Activated T-helper 2 cell treated with anti-CD3 and anti-CD28 coated beads, Interferon-gamma antibody, Interleukin-2, Interleukin-4, amounts not matched to agents 10 μg/mL and 5 μg/mL and 100 μg/mL, durations not matched to agents 14 hours and 24 hours and 36 hours (primary cell): ENCODE data around the gene NAE1. TPM values are rescaled to one million over a fixed set of nuclear protein-coding genes. Genes with fewer than 3 reads are reported as not detected.

Experiments
- DNase-seq: peaks from one replicate; pipeline ENCODE4 v3.0.0; 2021; ENCODE audit warnings: low spot score
- H3K27ac Mint-ChIP-seq: one replicate; pipeline ENCODE4 v1.8.0; 2021; ENCODE audit warnings: mixed read lengths
- H3K27me3 Mint-ChIP-seq: one replicate; pipeline ENCODE4 v1.8.0; 2021; ENCODE audit warnings: low read depth, mixed read lengths
- H3K36me3 Mint-ChIP-seq: one replicate; pipeline ENCODE4 v1.8.0; 2021; ENCODE audit warnings: low read depth, mixed read lengths
- H3K4me1 Mint-ChIP-seq: one replicate; pipeline ENCODE4 v1.8.0; 2021; ENCODE audit warnings: low read depth, mixed read lengths
- H3K4me3 Mint-ChIP-seq: one replicate; pipeline ENCODE4 v1.8.0; 2021; ENCODE audit warnings: low read depth, mild to moderate bottlenecking, moderate library complexity, mixed read lengths
- H3K9me3 Mint-ChIP-seq: one replicate; pipeline ENCODE4 v1.8.0; 2021; ENCODE audit warnings: mixed read lengths
- intact Hi-C: fragments of 100-400 bp; cut with micrococcal nuclease; formaldehyde crosslinking; loops from one replicate; pipeline ENCODE4 v1.15.1; 2023
- total RNA-seq: library from RNA; stranded (reverse); gene quantifications from 2 replicates; pipeline ENCODE4 v1.2.3, GENCODE V29; 2022

Gene NAE1
- total RNA-seq, 1 donor from 2014 or later = 123 TPM

GRCh38 chr16:66847533-66848067, 16.8 kb upstream of the NAE1 start:
- no peaks in the 10 kb centered on the region for H3K9me3 Mint-ChIP-seq
- no peaks in the 10 kb centered on the region for H3K36me3 Mint-ChIP-seq
- no peak overlapping the region for H3K4me3 Mint-ChIP-seq
- H3K27me3 Mint-ChIP-seq = peaks cover 28% of the 10 kb centered on the region
- H3K4me1 Mint-ChIP-seq = peaks cover 22% of the 10 kb centered on the region
- intact Hi-C loops = no loop called here
- peak overlapping the region; percentile 29 for H3K27ac Mint-ChIP-seq
- DNase-seq = no peak

GRCh38 chr16:66846831-66847230, 16.1 kb upstream of the NAE1 start:
- H3K4me1 Mint-ChIP-seq = peaks cover 22% of the 10 kb centered on the region
- H3K27me3 Mint-ChIP-seq = peaks cover 30% of the 10 kb centered on the region
- intact Hi-C loops = no loop called here

GRCh38 chr16:66846266-66846665, 15.5 kb upstream of the NAE1 start:
- Mint-ChIP-seq H3K27ac (no peak overlapping the region), H3K4me3 (no peak overlapping the region), H3K9me3 (no peaks in the 10 kb centered on the region), H3K36me3 (no peaks in the 10 kb centered on the region), H3K27me3 (peaks cover 30% of the 10 kb centered on the region), H3K4me1 (peaks cover 22% of the 10 kb centered on the region)
- DNase-seq = no peak
- intact Hi-C loops = no loop called here

More at GRCh38 chr16:66846831-66847230, 16.1 kb upstream of the NAE1 start:
- Mint-ChIP-seq H3K4me3 (no peak overlapping the region), H3K27ac (no peak overlapping the region), H3K9me3 (no peaks in the 10 kb centered on the region), H3K36me3 (no peaks in the 10 kb centered on the region)
- no peak for DNase-seq

- Mint-ChIP-seq H3K36me3 (no peaks in the 10 kb centered on the region), H3K4me1 (peaks cover 22% of the 10 kb centered on the region), H3K4me3 (no peak overlapping the region), H3K27me3 (peaks cover 30% of the 10 kb centered on the region), H3K27ac (no peak overlapping the region), H3K9me3 (no peaks in the 10 kb centered on the region)
- DNase-seq = no peak
- intact Hi-C loops = no loop called here
These were observed 15.0 kb upstream of the NAE1 start for GRCh38 chr16:66845791-66846221.

GRCh38 chr16:66845080-66845410, 14.3 kb upstream of the NAE1 start:
- peaks cover 30% of the 10 kb centered on the region for H3K27me3 Mint-ChIP-seq
- DNase-seq = no peak
- intact Hi-C loops = no loop called here
- H3K4me3 Mint-ChIP-seq = peak overlapping the region; percentile 18
- no peaks in the 10 kb centered on the region for H3K9me3 Mint-ChIP-seq
- H3K36me3 Mint-ChIP-seq = no peaks in the 10 kb centered on the region
- peaks cover 22% of the 10 kb centered on the region for H3K4me1 Mint-ChIP-seq
- no peak overlapping the region for H3K27ac Mint-ChIP-seq

- Mint-ChIP-seq H3K9me3 (no peaks in the 10 kb centered on the region), H3K27me3 (peaks cover 33% of the 10 kb centered on the region), H3K4me3 (peak within 1 kb of the TSS; percentile 70), H3K27ac (no peak within 1 kb of the TSS), H3K36me3 (no peaks in the 10 kb centered on the region), H3K4me1 (peaks cover 22% of the 10 kb centered on the region)
- intact Hi-C loops = no loop called here
- no peak for DNase-seq
These were observed 13.7 kb upstream of the NAE1 start, which contains the start of gene CA7 for GRCh38 chr16:66844342-66845079. TSS of gene CA7 (plus strand) at chr16:66844414. CDS start at chr16:66844488, 74 bp downstream.

- no peak for DNase-seq
- no peak overlapping the region for H3K27ac Mint-ChIP-seq
These were observed 13.2 kb upstream of the NAE1 start for GRCh38 chr16:66844009-66844341.

GRCh38 chr16:66843191-66843590, 12.4 kb upstream of the NAE1 start:
- Mint-ChIP-seq H3K27ac (no peak overlapping the region), H3K4me3 (no peak overlapping the region), H3K9me3 (no peaks in the 10 kb centered on the region), H3K36me3 (no peaks in the 10 kb centered on the region), H3K27me3 (peaks cover 45% of the 10 kb centered on the region), H3K4me1 (peaks cover 18% of the 10 kb centered on the region)
- intact Hi-C loops = no loop called here
- no peak for DNase-seq

More at GRCh38 chr16:66844009-66844341, 13.2 kb upstream of the NAE1 start:
- no peaks in the 10 kb centered on the region for H3K9me3 Mint-ChIP-seq
- peak overlapping the region; percentile 70 for H3K4me3 Mint-ChIP-seq
- H3K36me3 Mint-ChIP-seq = no peaks in the 10 kb centered on the region
- peaks cover 37% of the 10 kb centered on the region for H3K27me3 Mint-ChIP-seq
- intact Hi-C loops = no loop called here
- H3K4me1 Mint-ChIP-seq = peaks cover 22% of the 10 kb centered on the region

GRCh38 chr16:66842765-66843164, 12.0 kb upstream of the NAE1 start:
- H3K27ac Mint-ChIP-seq = no peak overlapping the region
- no peak for DNase-seq
- H3K36me3 Mint-ChIP-seq = no peaks in the 10 kb centered on the region
- intact Hi-C loops = no loop called here
- H3K4me1 Mint-ChIP-seq = peaks cover 13% of the 10 kb centered on the region
- no peaks in the 10 kb centered on the region for H3K9me3 Mint-ChIP-seq
- no peak overlapping the region for H3K4me3 Mint-ChIP-seq
- peaks cover 46% of the 10 kb centered on the region for H3K27me3 Mint-ChIP-seq

GRCh38 chr16:66841366-66841765, 10.6 kb upstream of the NAE1 start:
- H3K4me1 Mint-ChIP-seq = peaks cover 6% of the 10 kb centered on the region
- H3K4me3 Mint-ChIP-seq = no peak overlapping the region
- peaks cover 43% of the 10 kb centered on the region for H3K27me3 Mint-ChIP-seq
- H3K36me3 Mint-ChIP-seq = no peaks in the 10 kb centered on the region
- no peak overlapping the region for H3K27ac Mint-ChIP-seq
- intact Hi-C loops = no loop called here
- DNase-seq = no peak
- H3K9me3 Mint-ChIP-seq = no peaks in the 10 kb centered on the region

GRCh38 chr16:66840883-66841282, 10.1 kb upstream of the NAE1 start:
- DNase-seq = no peak
- Mint-ChIP-seq H3K36me3 (no peaks in the 10 kb centered on the region), H3K27ac (no peak overlapping the region), H3K4me3 (no peak overlapping the region), H3K4me1 (peaks cover 2% of the 10 kb centered on the region), H3K27me3 (peaks cover 39% of the 10 kb centered on the region), H3K9me3 (no peaks in the 10 kb centered on the region)
- intact Hi-C loops = no loop called here

- Mint-ChIP-seq H3K27me3 (peaks cover 13% of the 10 kb centered on the region), H3K4me3 (no peak overlapping the region), H3K9me3 (no peaks in the 10 kb centered on the region), H3K27ac (no peak overlapping the region), H3K4me1 (peaks cover 5% of the 10 kb centered on the region), H3K36me3 (no peaks in the 10 kb centered on the region)
- no peak for DNase-seq
- intact Hi-C loops = loop anchor here (5.0 kb wide), 1 partner anchor 93 kb away; the partner anchor contains the start of gene RRAD
These were observed 4.0 kb upstream of the NAE1 start for GRCh38 chr16:66834746-66835145.

- no peaks in the 10 kb centered on the region for H3K27me3 Mint-ChIP-seq
These were observed 2.0 kb upstream of the NAE1 start for GRCh38 chr16:66832661-66833305.

More at GRCh38 chr16:66832661-66833305, 2.0 kb upstream of the NAE1 start:
- intact Hi-C loops = loop anchor here (5.0 kb wide), 1 partner anchor 95 kb away; the partner anchor contains the start of gene RRAD
- Mint-ChIP-seq H3K27ac (no peak overlapping the region), H3K9me3 (no peaks in the 10 kb centered on the region), H3K36me3 (peaks cover 14% of the 10 kb centered on the region), H3K4me1 (peaks cover 17% of the 10 kb centered on the region), H3K4me3 (no peak overlapping the region)
- DNase-seq = no peak
